H1 (cell line): ENCODE results near the gene ACCS. TPM values are rescaled to one million over a fixed set of nuclear protein-coding genes. Genes with fewer than 3 reads are reported as not detected.

Source experiments
- polyA plus RNA-seq, 7 experiments: library from polyadenylated mRNA; depleted of rRNA in 3 of 7; stranded (reverse) in 5 of 7; unstranded in 2 of 7; fragments of >200 nt in 5 of 7; fragments of 200-250 nt in 2 of 7; gene quantifications; 1 replicate in 5 of 7; 2 replicates in 1 of 7; 4 replicates in 1 of 7; pipeline versions ENCODE4 v1.2.1 to v1.2.3, GENCODE V29; 2011 to 2013; ENCODE audit warnings: missing spikeins in 2 of 7, mixed read lengths in 2 of 7
- total RNA-seq: library from RNA; stranded (reverse); fragmentation: NEBNext Ultra II Directional; extraction: Animal tissue kit (Norgen Biotek cat#: 25700); gene quantifications from 2 replicates; pipeline ENCODE4 v1.2.1, GENCODE V29; 2021

ACCS gene
- total and polyA plus RNA-seq, 2 of the 8 experiments (the other 6 are each of a cell fraction or from before 2014, with no cell fraction given), result 6.0 to 8.0 TPM

Other genes with a start within 250 kb of the ACCS start
- gene ALKBH3, start 185.4 kb upstream of the ACCS start, total RNA-seq, result 11.4 and 12.7 TPM in 2 replicates
- gene ALKBH3, start 185.4 kb upstream of the ACCS start, polyA plus RNA-seq (2011; rRNA removed), result 6.2 and 10.5 TPM in 2 replicates
- gene C11orf96, start 123.6 kb upstream of the ACCS start, total RNA-seq, result 0.67 and 0.97 TPM in 2 replicates
- 0.91 and 2.0 TPM in 2 replicates for gene C11orf96, start 123.6 kb upstream of the ACCS start, polyA plus RNA-seq (2011; rRNA removed)
- not detected in 2 replicates for gene ACCSL, start 18.3 kb upstream of the ACCS start, total RNA-seq
- gene ACCSL, start 18.3 kb upstream of the ACCS start, polyA plus RNA-seq (2011; rRNA removed), result not detected in 2 replicates
- gene EXT2, start 29.4 kb downstream of the ACCS start, total RNA-seq, result 38.9 and 42.8 TPM in 2 replicates
- 28.6 and 29.8 TPM in 2 replicates for gene EXT2, start 29.4 kb downstream of the ACCS start, polyA plus RNA-seq (2011; rRNA removed)
- not detected in 2 replicates for gene ALX4, start 243.9 kb downstream of the ACCS start, total RNA-seq
- gene ALX4, start 243.9 kb downstream of the ACCS start, polyA plus RNA-seq (2011; rRNA removed), result not detected in 2 replicates